DOHH2 (cell line): ENCODE results near the gene ADAM30.

Source experiments
- CTCF ChIP-seq: fragments of 200-600 bp; sonication (generic); IDR thresholded peaks from one replicate; pipeline ENCODE4 v1.5.1; 2014; ENCODE audit warnings: antibody characterized with exemption, mild to moderate bottlenecking, low read depth, low read length; ENCODE audit not compliant: poor library complexity, severe bottlenecking
- EZH2phosphoT487 ChIP-seq: fragments of 200-600 bp; sonication (generic); IDR thresholded peaks from 2 replicates; pipeline ENCODE4 v1.6.1; 2017; ENCODE audit warnings: borderline replicate concordance, mild to moderate bottlenecking, antibody characterized with exemption, low read length, moderate library complexity, mixed read lengths

DNA sequence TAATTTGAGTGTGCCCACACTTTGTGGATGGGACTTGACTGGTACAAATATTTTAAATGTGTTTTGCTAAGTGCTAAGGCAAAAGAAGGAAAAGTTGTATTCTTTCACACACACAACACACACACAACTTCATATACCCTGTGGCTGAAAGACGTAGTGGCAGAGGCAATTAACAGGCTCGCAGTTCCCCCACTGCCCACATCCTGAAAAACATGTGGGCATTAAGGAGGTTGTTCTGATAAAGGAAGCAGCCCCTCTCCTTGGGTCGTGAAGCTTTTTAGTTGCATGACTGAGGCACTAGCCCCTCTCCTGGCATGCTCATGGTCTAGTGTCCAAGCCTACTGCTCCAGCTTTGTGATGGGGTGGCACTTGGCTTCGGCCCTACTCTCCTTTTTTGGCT lies 14.3 kb upstream of the ADAM30 start:
- TF ChIP-seq CTCF (no peak), EZH2phosphoT487 (no peak)
